Activated CD8-positive, alpha-beta T cell treated with anti-CD3 and anti-CD28 coated beads, Interleukin-2, amount 10 ng/mL, durations not matched to agents 7 days and 5 days (primary cell): ENCODE data around the gene ZNF611. TPM values are rescaled to one million over a fixed set of nuclear protein-coding genes. Genes with fewer than 3 reads are reported as not detected.

Experiments
- total RNA-seq, 2 experiments: library from RNA; stranded (reverse); gene quantifications; one replicate each; pipeline ENCODE4 v1.2.3, GENCODE V29; 2021

ZNF611 gene
- total RNA-seq, 2 experiments from 2014 or later = 38.9 to 41.0 TPM

Other genes with a start within 250 kb of the ZNF611 start
- 10 to 100 TPM; 47.0 to 50.0 TPM for gene ZNF808, start 207.4 kb downstream of the ZNF611 start, total RNA-seq
- 10 to 100 TPM; 34.3 to 35.8 TPM for gene ZNF701, start 164.8 kb downstream of the ZNF611 start, total RNA-seq
- gene ZNF83, start 96.7 kb downstream of the ZNF611 start, total RNA-seq = 10 to 100 TPM; 51.5 to 53.5 TPM
- gene ZNF600, start 51.7 kb upstream of the ZNF611 start, total RNA-seq = 10 to 100 TPM; 18.2 to 20.5 TPM
- gene ZNF28, start 86.6 kb upstream of the ZNF611 start, total RNA-seq = 10 to 100 TPM; 26.9 to 27.5 TPM
- gene ZNF468, start 122.6 kb upstream of the ZNF611 start, total RNA-seq = 10 to 100 TPM; 21.2 to 26.7 TPM
- gene ZNF320, start 162.6 kb upstream of the ZNF611 start, total RNA-seq = 10 to 100 TPM in 1 of 2 experiments, 1 to 10 TPM in 1; 7.9 to 10.5 TPM
- gene ZNF888, start 188.4 kb upstream of the ZNF611 start, total RNA-seq = 1 to 10 TPM; 8.1 to 8.8 TPM
- 10 to 100 TPM; 11.2 to 12.9 TPM for gene ZNF816, start 227.8 kb upstream of the ZNF611 start, total RNA-seq